Measurements from ENCODE around the gene MTA3.
A peak's percentile ranks its signal among the peaks of the same experiment; 100 is the strongest.

MTA3 gene

DNA sequence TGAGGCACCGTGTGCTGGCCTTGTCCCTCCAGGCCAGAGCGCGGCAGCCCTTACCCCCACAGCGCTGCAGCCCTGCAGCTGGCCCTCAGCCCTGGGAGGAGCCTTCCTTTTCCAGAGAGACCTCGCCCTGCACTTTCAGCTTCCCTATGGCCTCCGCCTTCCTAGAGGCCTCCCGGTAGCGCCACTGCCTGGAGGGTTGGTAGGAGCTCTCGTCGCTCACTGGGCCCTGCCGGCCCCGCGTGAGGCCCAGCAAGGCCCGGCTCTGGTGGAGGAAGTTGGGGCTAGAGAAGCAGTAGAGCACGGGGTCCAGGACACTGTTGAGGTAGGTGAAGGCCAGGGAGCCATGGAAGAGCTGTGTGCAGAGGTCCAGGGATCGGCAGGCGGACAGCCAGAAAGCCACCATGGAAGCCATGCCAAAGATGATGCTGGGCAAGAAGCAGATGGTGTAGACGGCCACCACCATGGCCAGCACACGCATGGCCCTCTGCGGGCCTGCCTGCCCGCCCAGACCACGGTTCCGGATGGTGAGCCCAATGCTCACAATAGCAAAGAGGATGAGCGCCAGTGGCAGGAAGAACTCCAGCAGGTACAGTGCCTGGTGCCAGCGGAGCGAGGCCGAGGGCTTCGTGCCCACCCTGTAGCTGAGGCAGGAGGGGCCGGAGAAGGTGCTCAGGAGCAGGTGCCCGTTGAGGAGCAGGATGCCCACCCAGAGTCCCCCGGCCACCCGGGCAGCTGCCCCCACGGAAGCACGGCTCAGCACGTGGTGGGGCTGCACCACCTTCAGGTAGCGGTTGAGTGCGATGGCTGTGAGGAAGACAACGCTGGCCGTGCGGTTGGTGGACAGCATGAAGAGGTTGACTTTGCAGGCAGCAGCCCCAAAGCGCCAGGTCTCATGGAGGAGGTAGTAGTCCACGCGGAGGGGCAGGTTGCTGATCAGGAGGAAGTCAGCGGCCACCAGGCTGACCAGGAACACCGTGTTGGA, 194.7 kb downstream of the MTA3 start:
- DNase-seq (no peak), ATAC-seq (no peak)

DNA sequence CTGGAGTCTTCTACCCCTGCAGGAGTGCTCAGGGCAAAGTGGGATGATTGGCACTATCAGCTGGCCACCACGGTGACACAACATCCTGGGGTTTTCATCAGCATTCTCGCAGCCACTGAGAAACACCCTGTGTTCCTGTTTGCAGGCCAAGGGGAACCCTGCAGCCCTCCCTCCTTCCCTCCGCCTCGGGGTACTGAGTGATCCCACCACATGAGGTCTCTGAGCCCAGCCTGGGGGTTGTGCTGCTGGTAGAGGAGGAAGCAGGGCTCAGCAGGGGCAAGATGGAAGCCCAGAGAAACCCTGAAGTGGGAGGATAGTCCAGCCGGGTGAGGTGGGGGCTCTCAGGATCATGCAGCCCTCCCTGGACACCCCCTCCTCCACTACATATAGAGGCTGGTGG, 195.7 kb downstream of the MTA3 start, which contains the start of gene OXER1:
Gene OXER1 (minus strand): TSS at position 40 of the 400 bp plus-strand sequence. CDS start 73 bp downstream, outside the sequence.
- DNase-seq (no peak), ATAC-seq (no peak)

DNA sequence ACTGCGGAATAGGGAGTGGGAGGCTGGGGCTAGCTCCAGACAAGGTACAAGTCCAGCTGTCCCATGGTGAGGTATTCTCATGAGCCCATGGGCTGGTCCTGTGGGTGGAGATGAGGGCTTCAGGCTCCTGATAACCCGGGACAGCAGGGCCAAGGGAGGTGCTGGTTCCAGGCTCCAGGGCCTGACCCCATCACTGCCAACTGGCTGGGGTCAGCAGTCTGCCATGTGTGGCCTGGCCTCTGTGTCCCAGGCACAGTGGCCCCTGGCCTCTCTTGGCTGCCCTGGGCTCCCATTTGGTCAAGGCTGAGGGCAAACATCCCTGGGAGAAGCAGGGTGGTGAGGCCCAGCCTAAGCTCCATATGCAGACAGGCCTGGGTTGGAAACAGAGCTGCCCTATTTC, 196.5 kb downstream of the MTA3 start:
- DNase-seq (no peak), ATAC-seq (no peak)

DNA sequence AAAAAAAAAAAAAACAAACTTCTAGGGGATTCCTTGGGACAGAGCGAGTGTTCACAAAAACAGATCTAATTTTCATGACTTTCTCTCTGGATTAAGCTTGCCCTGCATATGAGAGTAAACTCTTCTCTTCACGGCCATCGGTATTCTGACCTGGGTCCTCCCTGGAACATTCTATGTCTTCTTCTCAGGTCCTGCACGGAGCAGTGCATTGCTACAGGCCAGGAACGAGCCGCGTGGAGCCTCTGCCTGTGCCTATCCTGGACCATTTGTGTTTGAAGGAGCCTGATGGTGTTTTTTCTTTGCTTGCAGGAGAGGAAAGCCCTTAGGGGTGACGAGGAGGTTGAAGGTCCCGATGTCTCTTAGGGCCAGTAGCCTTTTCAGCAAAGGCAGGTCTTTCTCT, 197.3 kb downstream of the MTA3 start:
- DNase-seq (no peak), ATAC-seq (no peak)

DNA sequence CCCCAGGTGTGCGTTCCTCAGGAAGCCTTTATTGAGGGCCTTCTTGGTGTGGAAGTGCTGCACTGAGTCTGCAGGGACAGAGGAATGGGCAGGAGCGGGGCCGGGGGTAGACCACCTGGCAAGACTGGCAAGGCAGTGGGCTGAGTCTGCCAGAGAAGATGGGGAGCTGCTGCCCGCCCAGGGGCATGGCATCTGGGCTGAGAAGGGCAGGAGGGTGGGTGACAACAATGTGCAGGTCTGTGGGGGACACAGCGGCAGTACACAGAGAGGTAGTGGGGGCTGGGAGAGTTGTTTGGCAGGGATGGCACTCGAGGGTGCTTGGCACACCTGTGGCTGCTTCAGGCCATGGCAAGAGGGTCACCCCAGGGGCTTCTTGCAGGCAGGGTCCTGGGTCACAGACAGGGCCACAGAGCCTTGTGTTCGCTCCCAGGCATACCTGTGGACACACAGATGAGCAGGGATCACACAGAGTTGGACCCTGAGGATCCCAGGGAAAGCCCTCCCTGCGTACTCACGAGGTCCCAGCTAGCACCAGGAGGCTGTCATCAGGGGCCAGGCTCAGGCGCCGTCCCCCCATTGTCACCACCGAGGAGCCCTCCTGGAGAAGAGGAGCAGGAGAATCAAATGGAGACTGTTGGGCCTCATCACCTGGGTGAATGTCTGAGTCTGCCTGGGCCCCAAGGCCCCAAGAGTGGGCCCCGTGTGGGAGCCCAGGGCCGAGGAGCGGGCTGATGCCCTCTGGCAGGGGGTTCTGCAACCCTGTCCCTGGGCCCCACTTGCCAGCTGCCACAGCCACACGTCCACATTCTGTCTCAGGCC, 198.9 kb downstream of the MTA3 start:
- ATAC-seq = no peak

DNA sequence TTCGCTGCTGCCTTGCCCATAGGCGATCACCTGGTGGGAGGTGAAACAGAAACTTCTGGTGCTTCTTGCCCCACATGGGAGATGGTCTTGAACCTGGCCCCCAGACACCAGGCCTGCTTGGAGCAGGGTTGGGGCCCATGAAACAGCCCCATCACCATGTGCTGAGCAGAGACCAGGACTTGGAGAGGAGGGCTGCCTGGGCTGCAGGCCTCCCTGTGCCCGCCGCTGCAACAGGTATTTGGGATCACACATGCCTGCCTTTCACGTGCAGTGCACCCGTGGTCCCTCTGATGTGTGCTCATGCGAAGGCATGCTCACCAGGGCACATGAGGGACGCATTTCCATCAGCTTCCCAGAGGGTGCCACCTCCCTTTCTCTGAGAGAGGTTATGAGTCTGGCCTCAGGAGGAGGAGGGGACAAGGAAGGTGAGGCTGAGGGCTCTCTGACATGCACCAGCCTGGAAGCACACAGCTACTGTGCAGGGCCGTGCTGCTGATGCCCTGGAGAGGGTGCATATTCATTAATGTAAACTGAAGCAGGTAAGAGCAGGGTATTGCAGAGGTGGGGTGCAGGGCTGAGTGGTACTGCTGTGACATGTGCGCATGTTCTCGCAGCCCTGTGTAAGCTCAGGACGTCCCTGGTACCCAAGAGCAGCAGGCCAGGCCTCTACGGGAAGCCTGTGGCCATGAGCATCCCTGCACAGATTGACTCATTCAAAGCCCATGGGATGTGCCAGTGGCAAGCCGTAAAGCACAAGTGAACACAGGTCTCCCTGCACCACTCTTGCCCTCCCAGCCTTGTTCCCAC, 199.7 kb downstream of the MTA3 start:
- no peak for ATAC-seq
- peak; percentile 2 for DNase-seq

More for the DNA sequence above, 198.9 kb downstream of the MTA3 start:
- peak; percentile 1 for DNase-seq

DNA sequence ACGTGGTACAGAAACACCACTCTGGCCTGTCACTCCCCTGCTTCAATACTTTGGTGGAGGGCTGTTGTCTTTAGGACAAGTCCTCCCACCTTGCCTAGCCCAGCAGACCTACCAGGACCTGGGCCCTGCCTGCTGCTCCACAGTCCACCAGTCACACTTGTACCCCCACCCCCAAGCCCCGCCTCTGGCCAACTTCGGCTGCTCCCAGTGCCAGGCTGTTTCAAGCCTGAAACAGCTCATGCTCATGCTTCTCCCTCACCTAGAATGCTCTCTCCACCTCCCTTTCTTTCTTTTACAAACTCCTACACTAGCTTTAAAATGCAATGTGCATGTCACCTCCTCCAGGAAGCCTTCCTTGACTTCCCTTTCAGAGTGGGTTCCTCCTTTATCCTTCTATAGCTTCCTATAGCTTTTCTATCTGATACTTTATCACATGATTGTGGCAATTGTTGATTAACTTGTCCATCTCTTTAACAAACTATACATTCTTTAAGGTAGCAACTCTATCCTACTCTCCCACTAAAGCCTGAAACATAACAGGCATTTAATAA, 200.3 kb downstream of the MTA3 start:
- no peak for DNase-seq
- ATAC-seq = no peak

DNA sequence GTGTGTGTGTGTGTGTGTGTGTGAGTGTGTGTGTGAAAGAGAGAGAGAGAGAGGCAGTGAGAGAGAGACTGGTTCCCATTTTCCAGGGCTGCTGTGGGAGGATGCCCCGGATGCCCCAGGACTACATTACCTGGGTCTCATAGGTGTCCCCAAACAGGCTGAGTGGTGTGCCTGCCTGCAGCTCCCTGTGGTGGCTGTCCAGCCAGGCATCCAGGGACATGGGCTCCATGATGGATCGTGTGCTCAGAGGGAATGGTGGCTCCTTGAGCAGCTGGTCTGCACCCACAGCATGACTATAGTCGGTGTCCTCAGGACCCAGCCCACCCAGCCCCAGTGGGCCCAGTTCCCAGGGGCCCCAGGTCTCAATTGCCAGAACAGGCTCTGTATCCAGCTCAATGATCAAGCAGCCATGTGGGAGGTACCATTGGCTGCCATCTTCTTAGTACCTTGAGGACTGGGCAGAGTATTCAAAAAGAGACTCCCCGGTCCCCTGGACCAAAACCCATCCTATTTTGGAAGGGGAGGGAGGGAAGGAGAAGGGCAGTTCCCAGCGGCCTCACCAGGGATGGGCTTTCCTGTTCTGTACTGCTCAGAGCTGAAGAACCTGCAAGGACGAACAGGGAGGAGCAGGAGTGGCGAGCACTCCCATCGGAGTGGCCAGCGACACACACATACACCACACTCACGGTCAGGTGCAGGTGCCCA, 201.3 kb downstream of the MTA3 start:
- ATAC-seq (no peak), DNase-seq (peak; percentile 0)

DNA sequence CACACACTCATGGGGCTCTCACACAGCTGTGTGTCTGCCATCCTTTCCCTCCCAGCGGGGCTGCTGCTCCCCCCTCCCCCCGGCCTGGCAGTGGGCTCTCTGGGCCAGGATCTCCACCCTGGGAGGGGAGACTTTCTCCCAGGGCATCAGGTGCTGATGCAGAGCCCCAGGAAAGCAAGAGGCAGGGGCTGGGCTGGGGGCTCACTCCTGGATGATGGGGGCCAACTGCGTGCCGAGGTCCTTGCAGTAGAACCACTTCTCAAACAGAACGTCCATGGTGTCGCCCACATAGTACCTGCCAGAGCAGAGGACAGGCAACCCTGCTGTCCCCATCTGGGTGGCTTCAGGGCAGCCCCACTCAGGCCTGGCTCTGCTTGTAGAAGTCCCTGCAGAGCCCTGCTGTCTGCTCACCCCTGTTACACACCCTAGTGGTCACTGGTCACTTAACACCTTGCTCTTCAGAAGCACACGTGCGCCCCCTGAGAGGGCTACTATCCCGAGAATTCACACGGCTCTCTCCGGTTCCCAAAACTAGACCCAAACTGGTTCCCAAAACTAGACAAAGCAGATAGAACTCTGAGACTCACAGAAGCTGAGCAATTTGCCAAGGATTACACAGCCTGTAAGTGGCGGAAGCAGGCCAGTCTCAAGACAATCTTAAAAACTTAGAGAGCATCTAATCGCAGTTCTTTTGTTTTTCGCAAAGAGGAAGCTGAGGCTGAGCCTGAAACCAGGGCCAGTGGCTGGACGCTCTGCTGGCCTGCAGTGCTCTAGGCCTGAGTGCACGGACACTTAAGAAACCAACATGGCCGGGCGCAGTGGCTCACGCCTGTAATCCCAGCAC, 202.1 kb downstream of the MTA3 start:
- peak; percentile 7 for DNase-seq
- peak; percentile 44 for ATAC-seq

DNA sequence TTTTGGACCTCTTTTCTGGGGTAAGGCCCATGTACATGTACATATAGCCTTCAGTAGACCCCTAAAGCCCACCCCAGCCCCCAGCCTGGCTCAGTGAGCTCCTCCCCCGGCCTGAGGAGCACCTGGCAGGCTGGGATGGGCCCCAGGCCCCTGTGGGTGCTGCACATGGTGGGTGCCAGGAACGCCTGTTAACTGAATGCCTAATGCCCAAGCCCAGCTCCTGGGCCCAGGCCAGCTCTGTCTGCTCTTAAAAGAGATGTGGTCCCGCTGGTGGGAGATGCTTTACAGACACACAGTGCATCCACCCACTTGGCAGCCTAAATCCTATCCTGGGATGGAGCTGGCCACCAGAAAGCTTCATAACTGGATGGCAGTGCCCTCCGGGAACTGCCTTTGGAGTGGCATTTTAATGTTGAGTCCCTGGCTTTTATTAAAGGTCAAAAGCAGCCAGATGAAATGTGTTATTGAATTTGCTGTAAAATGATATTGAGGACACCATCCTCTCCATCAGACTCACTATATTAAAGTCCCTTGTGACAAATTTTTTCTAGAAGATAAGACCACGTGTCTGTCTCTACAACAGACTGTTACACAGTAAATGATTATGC, 203.2 kb downstream of the MTA3 start:
- DNase-seq (peak; percentile 1), ATAC-seq (no peak)

DNA sequence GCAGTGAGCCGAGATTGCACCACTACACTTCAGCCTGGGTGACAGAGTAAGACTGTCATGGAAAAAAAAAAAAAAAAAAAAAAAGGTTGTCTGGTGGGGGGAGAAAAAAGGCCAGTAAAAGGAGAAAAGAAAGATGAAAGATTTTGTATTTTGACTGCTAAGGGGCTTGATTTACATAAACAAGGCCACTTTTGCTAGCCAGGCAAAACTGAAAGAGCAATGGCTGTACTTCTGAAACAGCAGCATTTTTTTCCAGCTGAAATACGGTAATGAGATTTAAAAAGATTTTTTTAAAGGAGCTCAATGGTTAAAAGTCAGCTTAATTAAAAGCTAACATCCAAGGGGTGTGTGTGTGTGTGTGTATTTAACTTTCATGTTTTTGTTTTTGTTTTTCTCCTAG, 206.8 kb downstream of the MTA3 start:
- no peak for ATAC-seq
- no peak for DNase-seq

DNA sequence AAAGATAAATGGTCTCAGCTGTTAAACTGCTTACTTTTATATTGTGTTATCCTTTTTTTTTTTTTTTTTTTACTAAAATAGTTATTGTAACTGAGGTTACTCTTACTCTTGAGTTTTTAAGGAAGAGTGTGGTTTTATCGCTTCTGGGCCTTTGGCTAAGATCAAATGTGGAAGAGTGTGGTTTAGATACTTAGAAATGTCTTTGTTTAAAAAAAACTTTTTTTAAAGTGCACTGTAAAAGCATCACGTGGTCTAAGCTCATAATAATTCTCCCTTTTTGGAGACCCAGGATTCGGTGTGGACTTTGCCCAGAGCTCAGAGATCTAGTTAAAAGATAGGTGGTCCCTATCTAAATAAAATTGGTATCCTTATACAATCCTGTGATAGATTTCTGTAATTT, 207.4 kb downstream of the MTA3 start:
- DNase-seq = no peak
- no peak for ATAC-seq

DNA sequence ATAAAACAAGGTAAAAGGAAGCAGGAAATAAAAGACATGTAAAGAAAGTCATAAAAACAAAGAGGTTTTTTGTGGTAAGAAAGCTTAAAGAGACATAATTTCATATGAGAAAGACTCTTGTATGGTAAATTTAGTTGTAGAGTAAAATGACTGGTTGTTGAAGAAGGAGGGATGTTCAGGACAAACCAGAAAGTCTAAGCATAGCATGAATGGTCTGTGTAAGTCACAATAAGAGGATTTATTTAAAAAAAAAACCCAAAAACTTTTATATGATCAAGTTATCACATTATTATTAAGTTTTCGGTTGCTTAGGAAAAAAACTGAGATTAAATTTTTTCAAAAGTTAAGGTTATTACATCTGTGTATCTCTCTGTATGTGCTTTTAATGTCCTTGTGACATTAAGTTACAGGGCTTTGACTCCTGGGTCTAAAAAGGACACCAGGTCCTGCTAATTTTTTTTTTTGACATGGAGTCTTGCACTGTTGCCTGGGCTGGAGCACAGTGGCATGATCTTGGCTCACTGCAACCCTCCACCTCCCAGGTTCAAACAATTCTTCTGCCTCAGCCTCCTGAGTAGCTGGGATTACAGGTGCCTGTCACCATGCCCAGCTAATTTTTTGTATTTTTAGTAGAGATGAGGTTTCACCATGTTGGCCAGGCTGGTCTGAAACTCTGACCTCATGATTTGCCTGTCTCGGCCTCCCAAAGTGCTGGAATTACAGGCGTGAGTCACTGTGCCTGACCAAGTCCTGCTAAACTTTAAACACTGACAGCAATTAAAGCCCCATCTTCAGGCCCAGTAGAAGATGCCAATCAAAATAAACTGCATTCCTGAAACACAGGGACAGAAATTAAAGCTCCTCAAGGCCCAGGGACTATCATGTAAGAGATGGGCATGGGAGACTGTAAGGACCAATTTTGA, 209.7 kb downstream of the MTA3 start:
- ATAC-seq (no peak), DNase-seq (peak; percentile 1)

DNA sequence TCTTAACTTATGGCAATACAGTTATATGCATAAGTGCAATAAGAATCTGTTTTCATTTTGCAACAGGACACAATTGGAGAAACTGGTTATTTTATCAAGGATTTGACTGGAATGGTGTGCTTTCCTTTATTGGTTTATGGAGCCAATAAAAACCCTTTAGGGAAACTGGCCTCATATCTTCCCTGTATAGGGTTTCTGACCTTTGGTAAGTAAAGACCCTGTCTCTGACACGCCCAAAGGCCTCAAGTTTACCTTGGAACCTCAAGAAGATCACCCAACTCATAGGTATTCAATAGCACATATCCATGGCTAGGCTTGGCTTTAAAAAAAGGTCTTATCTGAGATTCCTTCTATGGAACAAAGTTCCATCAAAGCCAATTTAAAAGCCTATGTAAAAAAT, 212.7 kb downstream of the MTA3 start:
- no peak for ATAC-seq
- DNase-seq = no peak

DNA sequence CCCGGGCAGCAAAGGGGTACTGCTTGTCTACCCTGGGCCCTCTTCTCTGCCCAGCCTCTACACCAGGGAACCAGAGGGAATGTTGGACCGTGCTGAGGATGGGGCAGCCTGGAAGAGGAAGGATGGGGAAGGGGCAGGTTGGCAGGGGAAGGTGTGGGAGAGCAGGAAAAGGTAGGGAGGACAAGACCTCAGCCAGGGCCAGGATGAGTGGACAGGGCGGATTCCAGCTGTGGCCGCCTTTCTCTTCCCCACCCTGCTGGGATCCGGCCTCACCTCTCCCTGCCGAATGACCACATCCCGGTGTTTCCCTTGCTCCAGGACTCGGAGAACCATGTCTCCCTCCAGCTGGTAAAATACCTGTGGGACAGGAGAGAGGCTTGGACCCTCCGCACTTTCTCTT, 215.1 kb downstream of the MTA3 start:
- ATAC-seq (no peak), DNase-seq (no peak)

DNA sequence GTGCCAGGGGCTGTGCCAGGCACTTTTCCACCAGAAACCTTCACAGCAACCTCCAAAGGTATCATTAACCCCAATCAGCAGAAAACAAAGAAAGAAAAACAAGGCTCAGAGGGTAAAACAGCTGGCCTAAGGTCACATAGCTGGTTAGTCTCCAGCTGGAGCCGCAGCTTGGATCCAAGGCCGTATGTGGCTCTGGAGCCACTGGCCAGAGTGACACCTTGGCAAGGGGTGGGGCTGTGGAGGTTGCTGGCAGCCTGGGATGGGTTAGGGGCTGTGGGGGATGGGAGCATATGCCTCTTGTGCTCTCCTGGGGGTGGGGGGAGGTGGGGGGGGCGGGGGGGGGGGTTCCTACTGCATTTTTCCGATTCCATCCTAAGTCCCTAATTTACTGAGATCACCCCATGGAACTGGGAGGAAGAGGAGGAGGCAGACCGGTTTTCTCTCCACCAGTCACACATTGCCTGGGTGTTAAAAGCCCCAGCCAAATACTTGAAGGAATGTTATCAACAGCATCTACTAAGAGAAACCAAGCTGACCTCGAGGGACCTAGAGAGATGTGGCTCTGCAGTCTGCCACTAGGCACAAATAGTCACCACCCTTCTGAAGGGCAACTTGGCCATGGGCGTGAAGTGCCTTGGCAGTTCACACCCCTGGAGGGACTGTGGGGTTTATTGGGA, 215.9 kb downstream of the MTA3 start:
- no peak for ATAC-seq
- DNase-seq = no peak

DNA sequence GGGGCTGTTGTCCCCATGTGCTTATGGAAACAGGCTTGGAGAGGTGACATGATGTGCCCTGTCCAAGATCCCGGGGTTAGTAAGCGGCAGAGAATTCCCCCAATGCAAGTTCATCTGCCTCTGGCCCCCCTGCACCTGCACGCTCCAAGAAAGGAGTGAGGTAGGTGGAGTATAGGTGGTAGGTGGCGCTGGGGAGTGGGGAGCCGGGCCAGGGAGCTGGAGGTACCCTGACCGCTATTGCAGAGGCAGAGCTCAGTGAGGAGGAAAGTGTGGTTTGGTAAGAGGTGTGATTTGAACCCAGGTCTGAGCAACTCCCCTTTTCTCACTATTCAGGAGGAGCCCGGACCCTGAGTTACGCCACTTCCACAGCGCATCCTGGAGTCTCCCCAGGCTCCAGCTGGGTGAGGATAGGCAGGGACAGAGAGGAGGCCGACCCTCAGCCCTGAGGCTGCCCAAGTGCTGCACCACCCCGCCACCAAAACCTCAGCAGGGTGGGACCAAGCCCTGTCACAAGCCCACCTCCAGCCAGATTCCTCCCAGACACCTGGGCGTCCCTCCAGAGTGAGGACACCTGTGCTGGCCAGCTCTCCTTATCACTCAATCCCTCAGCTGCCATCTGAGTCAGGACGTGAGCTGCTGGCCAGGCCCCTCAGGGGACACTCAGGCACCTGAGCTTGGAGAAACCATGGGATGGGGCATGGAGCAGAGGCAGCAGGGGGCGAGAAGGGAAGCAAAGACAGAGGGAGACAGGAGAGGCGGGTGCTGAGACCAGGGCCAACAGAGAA, 218.3 kb downstream of the MTA3 start:
- DNase-seq (no peak), ATAC-seq (no peak)

All from stimulated activated naive CD8-positive, alpha-beta T cell treated with anti-CD3 and anti-CD28 coated beads, Interleukin-15, Interleukin-2, amounts not matched to agents 100 U/mL and 50 U/mL, for 24 hours (primary cell).